Right ventricle myocardium inferior (tissue), 1 donor: ENCODE results near the gene RNF38. TPM values are rescaled to one million over a fixed set of nuclear protein-coding genes. Genes with fewer than 3 reads are reported as not detected.
"Not testable (repeated sequence)": the region's sequence is repeated elsewhere in the genome, so short reads cannot be mapped to it uniquely, and the experiment has no call there.

Experiments used
- ATAC-seq: fragments of 200-7000 bp; cut with Tn5 transposase; one replicate; pipeline ENCODE4 v1.9.1; 2020; ENCODE audit warnings: mild to moderate bottlenecking, moderate library complexity
- DNase-seq: peaks from one replicate; pipeline ENCODE4 v3.0.0; 2021; ENCODE audit errors: missing footprints
- intact Hi-C: fragments of 100-400 bp; cut with DNase I; formaldehyde crosslinking; loops from one replicate; pipeline ENCODE4 v1.11.0; 2022
- long read RNA-seq: library from polyadenylated mRNA; unstranded; transcript quantifications from one replicate; pipeline ENCODE4 v2.0.0, GENCODE V29; 2021
- total RNA-seq: library from RNA; stranded (reverse); fragmentation: NEBNext Ultra II Directional; extraction: Animal tissue kit (Norgen Biotek cat#: 25700); gene quantifications from one replicate; pipeline ENCODE4 v1.2.1, GENCODE V29; 2021
- donor health status: DM: no; HTN: yes; CAD: no; lungs with severe emphysema.

RNF38 gene
- 27.4 TPM for total RNA-seq
- long read RNA-seq, full-length matches to known transcripts = 1 of 5 reads
- long read RNA-seq, partial matches to known transcripts = 1 of 5 reads
- long read RNA-seq, other reads (novel, unspliced or antisense) = 3 of 5 reads

- intact Hi-C loops = loop anchor here (5.0 kb wide), 1 partner anchor 172 kb away; the partner anchor contains the start of gene MELK
- DNase-seq (no peak), ATAC-seq (no peak)
These were observed at the start of gene RNF38 for GRCh38 chr9:36399980-36400331. RNF38 (minus strand) TSS chr9:36400269; CDS start chr9:36400108, 161 bp downstream.

GRCh38 chr9:36448555-36448954, 48.5 kb upstream of the RNF38 start:
- ATAC-seq, intact Hi-C loops, DNase-seq: not testable (repeated sequence)

- intact Hi-C loops = no loop called here
These were observed 47.9 kb upstream of the RNF38 start for GRCh38 chr9:36448017-36448416.

GRCh38 chr9:36446678-36447077, 46.6 kb upstream of the RNF38 start:
- ATAC-seq, intact Hi-C loops, DNase-seq: not testable (repeated sequence)

More at GRCh38 chr9:36448017-36448416, 47.9 kb upstream of the RNF38 start:
- ATAC-seq (no peak), DNase-seq (no peak)

- no peak for DNase-seq
- intact Hi-C loops = no loop called here
- ATAC-seq = no peak
These were observed 45.8 kb upstream of the RNF38 start for GRCh38 chr9:36445800-36446361.

- intact Hi-C loops = no loop called here
- ATAC-seq (no peak), DNase-seq (no peak)
These were observed 44.1 kb upstream of the RNF38 start for GRCh38 chr9:36444203-36444602.

GRCh38 chr9:36443581-36443980, 43.5 kb upstream of the RNF38 start:
- ATAC-seq (no peak), DNase-seq (no peak)
- intact Hi-C loops = no loop called here

GRCh38 chr9:36442710-36443109, 42.6 kb upstream of the RNF38 start:
- no peak for ATAC-seq

GRCh38 chr9:36441966-36442365, 41.9 kb upstream of the RNF38 start:
- intact Hi-C loops = no loop called here
- ATAC-seq (no peak), DNase-seq (no peak)

More at GRCh38 chr9:36442710-36443109, 42.6 kb upstream of the RNF38 start:
- DNase-seq = no peak
- intact Hi-C loops = no loop called here

GRCh38 chr9:36438536-36439236, 38.6 kb upstream of the RNF38 start:
- intact Hi-C loops = no loop called here
- ATAC-seq (no peak), DNase-seq (no peak)

- ATAC-seq (no peak), DNase-seq (no peak)
- intact Hi-C loops = no loop called here
These were observed 37.7 kb upstream of the RNF38 start for GRCh38 chr9:36437790-36438189.

GRCh38 chr9:36436909-36437308, 36.8 kb upstream of the RNF38 start:
- DNase-seq (no peak), ATAC-seq (no peak)
- intact Hi-C loops = no loop called here

- no peak for DNase-seq
- ATAC-seq = no peak
- intact Hi-C loops = no loop called here
These were observed 33.3 kb upstream of the RNF38 start for GRCh38 chr9:36433386-36433785.

- no peak for ATAC-seq
- DNase-seq = no peak
- intact Hi-C loops = no loop called here
These were observed 31.0 kb upstream of the RNF38 start for GRCh38 chr9:36431078-36431477.

GRCh38 chr9:36426945-36427344, 26.9 kb upstream of the RNF38 start:
- no peak for DNase-seq
- no peak for ATAC-seq
- intact Hi-C loops = no loop called here

- ATAC-seq = no peak
- no peak for DNase-seq
- intact Hi-C loops = no loop called here
These were observed 26.3 kb upstream of the RNF38 start for GRCh38 chr9:36426348-36426747.

GRCh38 chr9:36424289-36425055, 24.4 kb upstream of the RNF38 start:
- DNase-seq (no peak), ATAC-seq (no peak)
- intact Hi-C loops = no loop called here

GRCh38 chr9:36423206-36423605, 23.1 kb upstream of the RNF38 start:
- intact Hi-C loops = no loop called here
- ATAC-seq (no peak), DNase-seq (no peak)

- DNase-seq = no peak
- intact Hi-C loops = no loop called here
- ATAC-seq = no peak
These were observed 16.8 kb upstream of the RNF38 start for GRCh38 chr9:36416890-36417289.
